NCI-H774 (cell line): ENCODE results near the gene GRWD1.

ENCODE experiments used
- DNase-seq: peaks from one replicate; lab custom pipeline; 2025; lab: John Stamatoyannopoulos, UW

GRWD1 gene

GRCh38 chr19:48424694-48425219 lies 21.0 kb upstream of the GRWD1 start:
- DNase-seq = no peak

- no peak for DNase-seq
Measured at GRCh38 chr19:48428670-48429069, 17.1 kb upstream of the GRWD1 start.

GRCh38 chr19:48433337-48433736 lies 12.4 kb upstream of the GRWD1 start:
- DNase-seq = no peak

GRCh38 chr19:48436586-48436985 lies 9.2 kb upstream of the GRWD1 start:
- no peak for DNase-seq

- DNase-seq = no peak
Measured at GRCh38 chr19:48441360-48442050, 4.3 kb upstream of the GRWD1 start.

- DNase-seq = no peak
Measured at GRCh38 chr19:48442116-48443035, 3.4 kb upstream of the GRWD1 start.

- no peak for DNase-seq
Measured at GRCh38 chr19:48443256-48443655, 2.5 kb upstream of the GRWD1 start.

- no peak for DNase-seq
Measured at GRCh38 chr19:48443731-48444128, 2.1 kb upstream of the GRWD1 start.

- peak; percentile 7 for DNase-seq
Measured at GRCh38 chr19:48444129-48444935, 1.5 kb upstream of the GRWD1 start.

GRCh38 chr19:48444936-48445200 lies 915 bp upstream of the GRWD1 start:
- no peak for DNase-seq

GRCh38 chr19:48445256-48445605 lies 552 bp upstream of the GRWD1 start:
- peak; percentile 67 for DNase-seq

GRCh38 chr19:48446579-48446978 lies 796 bp downstream of the GRWD1 start:
- DNase-seq = no peak

- DNase-seq = no peak
Measured at GRCh38 chr19:48448563-48448962, 2.8 kb downstream of the GRWD1 start.

- no peak for DNase-seq
Measured at GRCh38 chr19:48450441-48450840, 4.7 kb downstream of the GRWD1 start.

GRCh38 chr19:48450863-48451262 lies 5.1 kb downstream of the GRWD1 start:
- no peak for DNase-seq

GRCh38 chr19:48451624-48452023 lies 5.8 kb downstream of the GRWD1 start:
- no peak for DNase-seq

GRCh38 chr19:48452289-48453190 lies 6.8 kb downstream of the GRWD1 start:
- no peak for DNase-seq

- no peak for DNase-seq
Measured at GRCh38 chr19:48454150-48454730, 8.5 kb downstream of the GRWD1 start.

- DNase-seq = no peak
Measured at GRCh38 chr19:48455171-48455907, 9.6 kb downstream of the GRWD1 start, which contains the start of gene KCNJ14. KCNJ14 (plus strand) TSS chr19:48455574; CDS start chr19:48461725, 6,151 bp downstream.

GRCh38 chr19:48455908-48456562 lies 10.3 kb downstream of the GRWD1 start:
- DNase-seq = no peak
